HG03025 (cell line): ENCODE results near the gene NIT1.
"Not testable (repeated sequence)": the region's sequence is repeated elsewhere in the genome, so short reads cannot be mapped to it uniquely, and the experiment has no call there.

ENCODE experiments used
- ATAC-seq: cut with Tn5 transposase; IDR thresholded peaks from one replicate; pipeline ENCODE4 v1.9.1; 2021; ENCODE audit warnings: mild to moderate bottlenecking, moderate library complexity; ENCODE audit not compliant: unreplicated experiment, low FRiP score

Gene NIT1

DNA sequence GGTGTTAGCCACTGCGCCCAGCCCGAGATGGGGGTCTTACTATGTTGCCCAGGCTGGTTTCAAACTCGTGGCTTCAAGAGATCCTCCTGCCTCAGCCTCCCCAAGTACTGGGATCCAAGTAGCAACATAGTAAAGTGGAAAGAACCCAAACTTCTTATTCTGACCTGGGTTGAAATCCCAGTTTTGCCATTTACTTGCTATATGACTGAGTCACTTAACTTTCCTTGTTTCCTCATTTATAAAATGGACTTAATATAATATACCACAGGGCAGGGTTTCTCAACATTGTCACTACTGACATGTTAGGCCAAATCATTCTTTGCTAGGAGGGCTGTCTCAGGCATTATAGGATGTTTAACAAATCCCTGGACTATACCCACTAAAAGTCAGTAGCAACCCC is 6.8 kb upstream of the NIT1 start:
- no peak for ATAC-seq

DNA sequence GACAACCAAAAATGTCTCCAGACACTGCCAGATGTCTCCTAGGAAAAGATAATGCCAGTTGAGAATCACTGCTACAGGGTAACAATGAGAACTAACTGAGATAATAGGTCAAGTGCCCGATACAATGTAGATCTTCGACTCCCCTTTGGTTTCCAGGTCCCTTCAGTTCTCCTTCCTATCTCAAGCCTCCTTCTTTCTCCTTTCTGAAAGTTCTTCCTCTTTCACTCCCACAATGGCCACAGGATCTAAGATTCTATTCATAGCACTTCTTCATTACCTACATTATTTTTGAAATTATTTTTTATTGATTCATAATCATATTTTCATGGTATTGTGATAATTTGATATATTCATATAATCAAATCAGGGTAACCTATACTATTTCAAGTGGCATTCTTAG is 6.4 kb upstream of the NIT1 start:
- no peak for ATAC-seq

DNA sequence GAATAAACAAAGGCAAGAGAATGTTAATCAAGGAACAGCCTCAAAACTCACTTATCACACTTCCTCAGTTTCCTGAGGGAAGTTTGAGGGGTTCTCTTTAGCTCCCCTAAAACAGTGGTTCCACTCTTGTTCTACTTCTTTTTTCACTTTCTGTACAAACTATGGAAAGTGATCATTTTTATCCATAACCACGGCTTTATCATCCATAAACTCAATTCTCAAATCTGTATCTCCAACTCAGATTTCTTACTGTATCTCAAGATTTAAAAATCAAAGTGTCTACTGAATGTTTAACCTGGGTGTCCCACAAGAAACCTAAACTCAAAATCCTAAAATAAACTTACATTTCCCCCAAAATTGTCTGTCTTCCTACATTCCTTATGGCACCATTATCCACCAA is 4.0 kb upstream of the NIT1 start:
- ATAC-seq, result no peak

DNA sequence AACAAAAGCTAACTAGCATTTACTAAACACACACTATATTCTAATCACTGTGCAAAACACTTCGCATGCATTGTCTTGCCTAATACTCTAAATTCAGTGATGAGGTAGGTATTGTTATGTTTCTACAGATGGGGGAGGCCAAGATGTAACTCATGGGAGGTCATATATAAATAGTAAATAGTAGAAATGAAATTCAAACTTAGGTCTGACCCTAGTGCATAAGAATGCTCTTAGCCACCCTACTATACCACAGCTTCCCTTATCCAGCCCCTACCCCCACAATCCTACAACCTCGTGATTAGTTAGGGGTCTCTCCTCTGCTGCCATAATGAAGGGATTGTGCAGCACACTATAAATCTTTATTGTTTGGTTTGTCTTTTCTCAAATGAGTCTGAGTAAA is 3.3 kb upstream of the NIT1 start:
- no peak for ATAC-seq

DNA sequence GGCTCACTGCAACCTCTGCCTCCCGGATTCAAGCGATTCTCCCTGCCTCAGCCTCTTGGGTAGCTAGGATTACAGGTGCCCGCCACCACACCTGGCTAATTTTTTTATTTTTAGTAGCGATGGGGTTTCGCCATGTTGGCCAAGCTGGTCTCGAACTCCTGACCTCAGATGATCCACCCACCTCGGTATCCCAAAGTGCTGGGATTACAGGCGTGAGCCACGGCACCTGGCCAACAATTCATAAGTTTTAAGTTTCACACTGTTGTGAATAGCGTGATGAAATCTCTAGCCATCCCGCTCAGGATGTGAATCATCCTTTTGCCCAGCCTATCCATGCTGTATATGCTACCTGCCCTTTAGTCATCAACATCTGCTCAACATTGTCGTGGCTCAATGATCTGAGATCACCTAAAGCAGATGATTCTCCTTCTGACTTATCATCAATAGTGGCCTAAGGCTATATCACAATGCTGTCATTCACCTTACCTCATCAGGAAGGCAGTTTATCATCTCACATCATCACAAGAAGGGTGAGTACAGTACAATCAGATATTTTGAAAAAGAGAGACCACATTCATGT is 2.7 kb upstream of the NIT1 start:
- no peak for ATAC-seq

DNA sequence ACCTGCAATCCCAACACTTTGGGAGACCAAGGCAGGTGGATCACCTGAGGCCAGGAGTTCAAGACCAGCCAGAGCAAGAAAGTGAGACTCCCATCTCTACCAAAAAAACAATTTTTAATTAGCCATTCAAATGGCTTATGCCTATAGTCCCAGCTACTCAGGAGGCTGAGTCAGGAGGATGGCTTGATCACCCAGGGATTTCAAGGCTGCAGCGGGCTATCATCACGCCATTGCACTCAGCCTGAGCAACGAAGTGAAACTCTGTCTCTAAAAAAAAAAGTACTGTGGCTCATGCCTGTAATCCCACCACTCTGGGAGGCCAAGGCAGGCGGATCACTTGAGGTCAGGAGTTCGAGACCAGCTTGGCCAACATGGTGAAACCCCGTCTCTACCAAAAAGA is 1.9 kb upstream of the NIT1 start:
- ATAC-seq, result not testable (repeated sequence)

DNA sequence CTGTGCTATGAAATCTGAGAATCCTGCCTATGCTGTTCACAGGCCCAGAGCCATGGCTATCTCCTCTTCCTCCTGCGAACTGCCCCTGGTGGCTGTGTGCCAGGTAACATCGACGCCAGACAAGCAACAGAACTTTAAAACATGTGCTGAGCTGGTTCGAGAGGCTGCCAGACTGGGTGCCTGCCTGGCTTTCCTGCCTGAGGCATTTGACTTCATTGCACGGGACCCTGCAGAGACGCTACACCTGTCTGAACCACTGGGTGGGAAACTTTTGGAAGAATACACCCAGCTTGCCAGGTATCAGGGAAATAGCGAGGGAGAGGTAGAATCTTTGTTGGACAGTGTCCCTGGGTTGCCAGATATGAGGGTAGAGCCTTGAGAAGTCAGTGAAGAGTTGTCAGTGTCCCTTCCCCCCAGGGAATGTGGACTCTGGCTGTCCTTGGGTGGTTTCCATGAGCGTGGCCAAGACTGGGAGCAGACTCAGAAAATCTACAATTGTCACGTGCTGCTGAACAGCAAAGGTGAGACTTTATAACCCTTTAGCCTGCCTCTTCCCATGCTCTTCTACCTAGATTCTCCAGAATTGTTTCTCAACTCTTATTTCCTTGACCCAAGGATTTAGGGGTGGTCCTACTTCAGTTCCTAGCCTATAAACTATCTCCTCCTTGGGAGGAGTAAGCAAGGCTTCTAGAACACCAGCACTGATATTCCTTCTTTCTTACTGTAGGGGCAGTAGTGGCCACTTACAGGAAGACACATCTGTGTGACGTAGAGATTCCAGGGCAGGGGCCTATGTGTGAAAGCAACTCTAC is 1.4 kb downstream of the NIT1 start:
- ATAC-seq, result no peak

DNA sequence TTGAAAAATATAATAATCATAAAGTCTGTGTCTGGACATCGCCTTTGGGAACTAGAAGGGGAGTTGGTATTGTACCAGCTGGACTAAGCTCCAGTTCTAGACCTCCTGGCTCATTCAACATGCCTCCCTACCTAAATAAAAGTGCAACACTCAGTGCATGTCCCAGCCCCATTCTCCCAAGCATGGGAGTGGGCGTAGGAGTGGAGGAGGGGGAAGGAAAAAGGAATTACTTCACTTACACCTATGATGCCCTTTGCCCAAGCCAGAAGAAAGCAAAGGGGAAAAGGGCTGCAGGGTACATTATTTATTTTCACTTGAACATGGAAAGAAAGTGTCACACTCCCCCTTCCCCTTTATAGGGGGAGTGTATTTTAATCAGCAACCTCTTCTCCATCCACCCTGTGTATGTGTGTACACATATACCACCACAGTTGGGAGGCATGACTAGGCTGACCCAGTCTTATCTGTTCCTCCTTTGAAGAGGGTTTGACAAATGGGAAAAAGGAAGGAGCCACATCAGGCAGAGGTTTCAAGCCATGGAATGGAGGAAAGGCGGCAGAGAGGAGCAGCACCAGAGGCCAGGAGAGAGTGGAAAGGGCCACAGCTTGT is 3.2 kb downstream of the NIT1 start:
- no peak for ATAC-seq

DNA sequence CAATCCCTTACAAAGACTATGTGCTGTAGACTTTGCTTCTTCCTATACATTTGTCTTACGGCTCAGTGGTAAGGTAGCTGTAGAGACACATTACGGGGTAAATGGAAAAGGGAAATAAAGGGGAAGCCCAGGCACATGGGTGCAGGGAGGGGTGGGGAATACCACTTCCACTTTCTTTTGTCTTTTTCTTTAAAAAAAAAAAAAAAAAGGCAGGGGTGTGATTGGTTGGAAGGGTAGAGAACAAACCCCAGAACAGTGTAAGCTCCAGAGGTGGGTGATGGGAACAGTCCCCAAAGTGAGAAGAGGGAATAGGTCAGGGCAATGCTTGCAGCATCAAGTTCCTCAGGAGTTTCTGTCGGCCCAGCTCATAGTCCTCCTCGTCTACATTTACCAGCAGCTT is 3.9 kb downstream of the NIT1 start:
- no peak for ATAC-seq

DNA sequence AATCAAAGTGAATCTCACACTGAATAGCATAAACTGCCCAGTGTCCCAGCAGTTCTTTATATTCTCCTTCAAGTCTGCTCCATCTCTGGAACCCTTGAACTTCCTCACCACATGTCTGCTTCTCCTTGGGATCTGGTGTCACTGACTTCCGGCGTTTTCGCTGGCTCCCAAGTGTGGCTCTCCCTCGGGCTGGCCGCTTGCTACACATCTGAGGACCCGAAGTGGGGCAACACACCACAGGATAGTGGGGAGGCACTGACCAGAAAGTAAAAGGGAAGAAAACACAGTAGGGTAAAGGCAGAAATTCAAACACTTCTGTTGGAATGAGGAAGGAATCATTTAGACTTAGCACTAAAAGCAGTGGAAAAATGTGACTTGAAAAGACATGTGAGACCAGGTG is 5.1 kb downstream of the NIT1 start:
- ATAC-seq, result no peak

DNA sequence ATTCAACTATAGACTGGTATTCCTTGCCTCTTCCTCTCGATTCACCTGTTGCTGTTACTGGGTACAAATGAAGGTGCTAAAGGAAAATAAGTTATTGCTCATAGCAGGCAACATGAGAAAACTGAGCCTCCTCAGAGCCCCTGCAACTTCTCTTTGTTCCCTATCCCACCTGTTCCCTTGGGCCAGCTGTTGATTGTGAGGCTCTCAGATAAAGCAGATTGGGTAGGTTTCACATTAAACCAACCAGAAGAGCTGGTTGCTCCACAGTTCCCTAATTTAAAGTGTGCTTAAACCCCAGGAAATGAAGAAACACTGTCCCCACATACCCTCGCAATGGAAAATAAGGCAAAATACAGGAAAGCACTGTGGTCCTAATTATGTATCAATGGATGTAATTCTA is 9.7 kb downstream of the NIT1 start:
- no peak for ATAC-seq

DNA sequence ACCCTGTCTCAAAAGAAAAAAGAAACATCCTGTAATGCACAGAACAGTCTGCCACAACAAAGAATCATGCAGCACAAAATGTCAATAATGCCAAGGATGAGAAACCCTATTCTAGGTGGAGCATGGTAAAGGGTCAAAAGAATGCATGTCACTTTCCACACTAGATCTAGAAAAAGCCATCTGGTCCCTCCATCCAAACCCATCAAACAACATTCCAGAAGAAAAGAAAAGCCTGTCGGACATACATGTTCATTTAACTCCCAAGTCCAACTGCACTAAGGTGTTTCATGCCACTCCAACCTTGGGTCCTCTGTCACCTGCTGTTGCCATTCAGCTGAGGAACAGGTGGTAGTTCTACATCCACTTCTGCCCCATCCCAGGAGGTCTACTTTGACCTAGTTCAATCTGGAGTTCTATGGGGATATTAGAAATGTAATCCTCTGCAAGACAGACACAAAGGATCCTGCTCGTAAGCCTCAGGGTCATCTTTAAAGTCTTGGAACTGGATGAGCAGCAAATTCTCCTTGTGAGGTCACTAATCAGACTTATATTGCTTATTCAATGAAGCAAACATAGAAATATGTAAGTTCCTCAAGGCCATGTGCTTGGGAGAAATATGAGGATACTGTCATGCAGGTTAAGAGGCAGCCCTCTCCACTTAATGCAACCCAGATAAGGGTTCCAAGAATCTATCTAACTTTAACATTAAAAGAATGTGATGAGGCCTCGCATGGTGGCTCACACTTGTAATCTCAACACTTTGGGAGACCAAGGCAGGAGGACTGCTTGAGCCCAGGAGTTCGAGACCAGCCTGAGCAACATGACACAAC is 10.9 kb downstream of the NIT1 start:
- ATAC-seq, result no peak

DNA sequence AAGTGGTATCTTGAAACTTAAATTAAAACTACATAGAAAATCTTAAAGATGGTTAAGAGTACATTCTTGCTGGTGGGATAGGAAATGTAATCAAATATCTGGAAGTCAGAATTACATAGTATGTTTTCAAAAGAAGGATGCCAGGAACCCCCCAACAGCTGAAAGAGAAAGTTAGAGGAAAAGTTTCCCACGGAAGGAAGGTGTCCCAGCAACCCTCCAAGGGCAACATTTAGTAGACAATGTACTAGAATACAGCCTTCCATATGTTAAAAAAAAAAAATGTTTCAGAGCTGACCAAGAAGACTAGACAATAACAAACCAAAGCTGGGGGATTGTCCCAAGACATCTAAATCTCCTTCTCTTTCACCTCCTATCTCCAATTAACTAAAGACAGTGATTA is 12.4 kb downstream of the NIT1 start:
- ATAC-seq, result no peak

DNA sequence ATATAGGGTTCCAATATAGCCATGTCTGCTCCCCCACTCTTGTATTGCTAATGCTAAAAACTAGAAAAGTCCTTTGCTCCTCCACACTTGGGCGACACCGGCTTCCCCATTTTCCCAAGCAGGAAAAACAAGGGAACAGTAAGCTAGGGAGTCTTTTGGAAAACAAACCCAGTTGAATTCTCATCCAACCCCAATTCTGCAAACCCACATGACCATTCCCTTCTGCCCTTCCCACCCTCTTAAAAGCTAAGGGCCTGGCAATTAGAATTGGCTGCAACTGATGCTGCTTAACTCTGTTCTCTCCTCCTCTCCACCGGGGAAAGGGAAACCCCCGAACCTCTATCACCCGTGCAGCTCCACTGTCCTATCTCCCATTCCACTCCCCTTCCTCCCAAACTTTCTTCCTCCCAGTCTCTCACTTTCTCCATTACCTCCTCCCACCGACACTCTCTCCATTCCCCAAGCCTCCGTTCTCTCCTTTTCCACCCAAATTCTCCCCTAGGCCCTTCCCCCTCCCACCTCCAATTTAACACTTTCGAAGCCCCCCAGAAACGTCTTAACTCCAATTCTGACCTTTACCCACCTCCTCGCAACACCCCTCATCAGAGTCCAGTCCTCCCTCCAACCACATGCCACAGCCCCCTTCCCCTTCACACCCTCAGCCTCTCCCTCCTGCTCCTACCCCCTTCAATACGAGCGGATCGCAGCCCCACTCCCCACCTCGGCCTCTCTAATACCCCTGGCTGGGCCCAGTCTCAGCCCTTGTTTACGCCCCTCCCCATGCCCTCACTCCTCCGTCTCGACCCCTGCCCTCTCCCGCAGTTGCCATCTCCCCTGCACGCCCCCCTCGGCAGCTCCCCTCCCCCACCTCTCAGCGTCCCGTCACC is 13.9 kb downstream of the NIT1 start:
- no peak for ATAC-seq

DNA sequence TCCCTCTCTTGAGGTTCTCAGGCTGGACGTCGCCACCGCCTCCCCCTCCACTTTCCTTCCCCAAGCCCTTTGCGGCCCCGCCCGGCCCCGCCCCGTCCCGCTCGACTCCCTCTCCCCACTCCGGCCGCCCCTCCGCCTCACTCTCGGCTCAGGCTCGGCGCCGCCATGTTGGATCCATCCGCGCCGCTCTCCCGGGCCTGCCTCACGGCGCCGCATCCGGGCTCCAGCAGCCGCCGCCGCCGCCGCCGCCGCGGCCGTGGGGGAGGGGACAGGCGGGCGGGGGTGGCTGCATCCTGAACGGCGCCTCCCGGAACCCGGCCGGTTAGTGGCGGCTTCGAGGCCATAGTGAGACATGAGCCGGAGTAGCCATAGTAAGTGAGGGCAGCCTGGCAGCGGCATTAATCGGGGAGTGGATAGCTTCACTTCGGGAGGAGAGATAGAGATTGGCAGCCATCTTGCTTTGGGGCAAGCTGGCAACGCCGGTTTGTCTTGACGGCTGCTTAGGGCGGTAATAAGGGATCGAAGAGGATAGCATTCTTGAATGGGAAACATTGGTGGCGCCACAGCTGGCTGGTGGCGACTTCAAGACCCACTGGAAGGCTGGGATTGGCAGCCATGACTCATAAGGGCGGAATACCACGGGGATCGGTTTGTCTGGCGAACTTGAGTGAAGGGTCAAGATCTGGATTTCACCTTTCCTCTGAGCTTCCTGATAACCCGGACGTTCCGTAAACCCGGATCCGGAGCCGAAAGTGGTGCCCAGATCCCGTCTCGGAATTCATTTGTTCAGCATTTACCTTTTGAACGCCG is 14.7 kb downstream of the NIT1 start, which contains the start of gene DEDD:
TSS of gene DEDD (minus strand) at position 258 of the 810 bp plus-strand sequence. CDS start 8,205 bp downstream, outside the sequence.
- ATAC-seq, result peak; percentile 85

DNA sequence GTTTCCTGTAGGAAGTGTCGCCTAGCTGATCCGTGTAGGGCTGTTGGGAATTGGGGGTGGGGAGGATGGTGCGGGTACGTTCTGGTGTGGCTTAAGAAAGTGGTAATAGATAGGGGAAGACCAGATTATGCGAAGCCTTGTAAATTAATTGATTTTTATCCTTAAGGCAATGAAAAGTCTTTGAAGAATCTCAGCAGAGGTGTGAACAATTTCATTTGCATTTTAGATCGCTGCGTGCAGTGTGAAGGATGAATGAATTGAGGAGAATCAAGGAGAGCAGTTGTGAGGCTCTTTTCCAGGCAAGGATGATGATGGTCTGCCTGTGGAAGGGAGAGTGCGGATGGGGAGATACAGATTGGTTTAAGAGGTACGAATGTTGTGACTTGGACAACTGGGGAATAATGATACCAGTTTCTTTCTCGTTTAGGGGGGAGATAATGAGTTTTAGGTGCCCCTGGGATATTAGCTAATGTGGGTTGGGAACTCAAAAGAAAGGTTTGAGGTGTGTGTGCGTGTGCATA is 15.4 kb downstream of the NIT1 start:
- ATAC-seq, result no peak

DNA sequence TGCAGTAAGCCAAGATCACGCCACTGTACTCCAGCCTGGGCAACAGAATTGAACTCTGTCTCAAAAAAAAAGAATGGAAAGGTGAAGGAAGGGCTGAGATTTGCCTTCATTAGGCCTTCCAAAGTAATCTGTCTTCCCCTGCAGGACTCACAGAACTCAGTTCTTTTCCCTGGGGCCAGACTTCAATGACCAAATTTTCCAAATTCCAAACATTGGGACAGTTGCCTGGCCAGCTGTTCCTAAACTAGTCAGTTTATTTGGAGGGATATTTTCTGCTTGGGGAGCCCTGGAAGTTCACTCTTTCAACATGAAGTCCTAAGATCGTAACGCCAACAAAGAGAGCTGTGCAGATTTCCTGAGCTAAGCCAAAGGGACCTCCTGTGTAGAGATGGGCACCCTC is 20.0 kb downstream of the NIT1 start:
- ATAC-seq, result no peak

DNA sequence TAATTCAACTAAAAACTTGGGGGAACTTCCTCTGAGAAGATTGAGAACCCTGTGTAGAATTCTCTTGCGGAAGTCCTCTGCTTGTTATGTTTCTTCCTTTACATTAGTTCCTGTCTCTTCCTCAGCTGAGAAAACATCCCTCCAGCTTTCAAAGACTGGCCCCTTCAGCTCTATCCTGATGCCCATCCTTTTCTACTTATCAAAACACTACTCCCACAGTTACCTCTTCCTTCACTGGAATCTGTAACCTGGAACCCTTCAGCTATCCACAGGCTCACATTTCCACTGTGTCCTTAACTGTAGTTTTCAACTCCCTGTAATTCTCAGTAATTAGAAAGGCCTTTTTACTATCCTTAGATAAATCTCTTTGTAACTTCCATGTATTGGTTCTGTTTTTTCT is 20.5 kb downstream of the NIT1 start:
- ATAC-seq, result no peak

DNA sequence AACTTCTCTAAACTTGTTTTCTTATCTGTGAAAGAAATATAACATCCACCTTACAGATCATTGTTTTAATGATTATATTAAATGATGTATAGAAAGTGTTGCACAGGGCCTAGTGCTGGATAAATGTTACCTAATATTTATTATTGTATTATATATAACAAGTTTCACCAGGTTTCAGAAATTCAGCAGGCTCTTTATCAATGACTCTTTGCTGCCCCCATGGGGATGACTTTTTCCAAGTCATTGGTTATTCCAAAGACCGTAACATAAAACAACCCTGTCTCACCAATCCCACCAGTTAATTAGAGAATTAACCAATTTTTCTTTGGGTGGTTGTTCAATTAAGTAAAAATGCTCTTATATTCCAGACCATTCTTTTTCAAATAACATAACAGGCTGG is 21.9 kb downstream of the NIT1 start:
- no peak for ATAC-seq
